Mammary epithelial cell (primary cell): ENCODE data around the gene MUC2.

Source experiments
- EZH2 ChIP-seq: IDR thresholded peaks from 2 replicates; pipeline ENCODE4 v1.6.1; 2012; ENCODE audit warnings: low read length, inconsistent platforms, borderline replicate concordance
- TF ChIP-seq, protein P1 (sequence below), 2 donors: IDR thresholded peaks in 1 of 2; conservative IDR thresholded peaks in 1 of 2; 2 replicates each; pipeline ENCODE4 v1.5.1; 2011 to 2012; ENCODE audit warnings: inconsistent platforms in 2 of 2, low read length in 2 of 2, mild to moderate bottlenecking in 2 of 2, control low read depth in 1 of 2, low read depth in 1 of 2; ENCODE audit not compliant: insufficient read depth in 1 of 2; ENCODE audit errors: extremely low read depth in 1 of 2

DNA sequence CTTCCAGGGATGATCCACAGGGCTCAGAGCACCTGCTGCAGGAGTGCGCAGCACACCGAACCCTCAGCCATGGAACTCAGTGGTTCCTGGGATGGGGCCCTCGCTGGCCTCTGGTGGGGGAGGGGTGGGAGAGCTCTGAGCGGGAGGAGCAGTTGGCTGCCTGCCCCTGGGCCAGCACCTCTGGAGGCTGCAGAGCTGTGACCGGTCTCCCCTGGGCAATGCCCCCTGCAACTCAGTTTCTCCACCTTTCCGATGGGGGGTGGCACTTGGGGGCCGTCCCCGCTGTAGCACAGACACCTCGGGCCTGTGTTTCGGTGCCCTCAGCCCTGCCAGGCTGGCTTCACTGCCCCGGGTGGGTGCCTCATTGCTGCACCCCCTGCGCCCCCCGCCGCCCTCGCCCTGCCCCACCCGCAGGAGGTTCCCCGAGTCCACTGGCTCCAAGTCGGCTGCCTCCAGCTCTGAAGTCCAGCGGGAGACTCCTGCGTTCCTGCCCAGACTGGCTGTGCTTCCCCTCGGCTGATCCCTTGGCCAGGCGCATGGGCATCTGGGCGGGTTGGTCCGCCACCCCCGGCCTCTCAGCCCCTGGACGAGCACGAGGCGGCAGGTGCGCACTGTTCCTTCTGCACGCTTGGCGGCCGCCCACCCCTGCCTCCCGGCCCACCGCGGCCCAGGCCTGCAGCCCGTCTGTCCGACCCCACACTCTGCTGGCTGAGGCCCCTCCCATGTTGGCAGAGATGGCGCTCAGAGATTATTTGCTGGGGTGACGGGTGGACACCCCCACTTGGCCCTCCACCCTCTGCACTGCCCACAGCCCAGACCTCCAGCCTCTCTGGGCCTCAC is 40.0 kb upstream of the MUC2 start:
- TF ChIP-seq, protein P1, sequence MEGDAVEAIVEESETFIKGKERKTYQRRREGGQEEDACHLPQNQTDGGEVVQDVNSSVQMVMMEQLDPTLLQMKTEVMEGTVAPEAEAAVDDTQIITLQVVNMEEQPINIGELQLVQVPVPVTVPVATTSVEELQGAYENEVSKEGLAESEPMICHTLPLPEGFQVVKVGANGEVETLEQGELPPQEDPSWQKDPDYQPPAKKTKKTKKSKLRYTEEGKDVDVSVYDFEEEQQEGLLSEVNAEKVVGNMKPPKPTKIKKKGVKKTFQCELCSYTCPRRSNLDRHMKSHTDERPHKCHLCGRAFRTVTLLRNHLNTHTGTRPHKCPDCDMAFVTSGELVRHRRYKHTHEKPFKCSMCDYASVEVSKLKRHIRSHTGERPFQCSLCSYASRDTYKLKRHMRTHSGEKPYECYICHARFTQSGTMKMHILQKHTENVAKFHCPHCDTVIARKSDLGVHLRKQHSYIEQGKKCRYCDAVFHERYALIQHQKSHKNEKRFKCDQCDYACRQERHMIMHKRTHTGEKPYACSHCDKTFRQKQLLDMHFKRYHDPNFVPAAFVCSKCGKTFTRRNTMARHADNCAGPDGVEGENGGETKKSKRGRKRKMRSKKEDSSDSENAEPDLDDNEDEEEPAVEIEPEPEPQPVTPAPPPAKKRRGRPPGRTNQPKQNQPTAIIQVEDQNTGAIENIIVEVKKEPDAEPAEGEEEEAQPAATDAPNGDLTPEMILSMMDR (conservative IDR thresholded peaks at IDR 0.05 in 1 of 2, IDR thresholded peaks at IDR 0.05 in 1 of 2; ENCODE audit: extremely low read depth in 1 of 2, insufficient read depth in 1 of 2, low read depth in 1 of 2, low read length in 2 of 2) = no peak
- TF ChIP-seq EZH2 = no peak
